Vagina (tissue), 2 donors: ENCODE data around the gene SGCA. TPM values are rescaled to one million over a fixed set of nuclear protein-coding genes. Genes with fewer than 3 reads are reported as not detected.

Experiments
- DNase-seq, 2 donors: peaks; one replicate each; pipeline ENCODE4 v3.0.0-alpha.2; 2017; ENCODE audit errors: extremely low spot score in 2 of 2
- H3K27ac ChIP-seq: fragments of 200-600 bp; sonication (generic); one replicate; pipeline ENCODE4 v1.5.1; 2019
- H3K27me3 ChIP-seq: fragments of 200-600 bp; sonication (generic); one replicate; pipeline ENCODE4 v1.5.1; 2019
- H3K36me3 ChIP-seq, 2 donors: fragments of 200-600 bp; sonication (generic); one replicate each; pipeline ENCODE4 v1.5.1; 2017 to 2019
- H3K4me1 ChIP-seq: fragments of 200-600 bp; sonication (generic); one replicate; pipeline ENCODE4 v1.5.1; 2019
- H3K4me3 ChIP-seq, 2 donors: fragments of 200-600 bp; sonication (generic); 1 replicate in 1 of 2; 2 replicates in 1 of 2; pipeline ENCODE4 v1.5.1; 2016 to 2019
- H3K9me3 ChIP-seq: fragments of 200-600 bp; sonication (generic); one replicate; pipeline ENCODE4 v1.5.1; 2019
- CTCF ChIP-seq, 3 experiments: fragments of 450-650 bp in 2 of 3; fragments of 200-600 bp in 1 of 3; sonication (generic) in 1 of 3; IDR thresholded peaks; one replicate each; pipeline ENCODE4 v1.5.1; 2017 to 2019; ENCODE audit warnings: antibody characterized with exemption in 3 of 3, mild to moderate bottlenecking in 2 of 3, moderate library complexity in 2 of 3
- POLR2A ChIP-seq, 2 donors: fragments of 450-650 bp; IDR thresholded peaks; one replicate each; pipeline ENCODE4 v1.6.1; 2017; ENCODE audit warnings: antibody characterized with exemption in 2 of 2, mild to moderate bottlenecking in 2 of 2, moderate library complexity in 2 of 2
- POLR2AphosphoS5 ChIP-seq, 2 donors: sonication (generic); formaldehyde crosslinking; IDR thresholded peaks; one replicate each; pipeline ENCODE4 v1.9.0; 2017; ENCODE audit warnings: antibody characterized with exemption in 2 of 2, mild to moderate bottlenecking in 2 of 2, low read depth in 1 of 2; ENCODE audit not compliant: insufficient read depth in 1 of 2
- intact Hi-C: fragments of 100-400 bp; cut with DNase I; formaldehyde crosslinking; loops from one replicate; pipeline ENCODE4 v1.15.1; 2023
- total RNA-seq: library from RNA; depleted of rRNA; stranded (reverse); fragments of >200 nt; gene quantifications from one replicate; pipeline ENCODE4 v1.2.3, GENCODE V29; 2016

The SGCA gene
- total RNA-seq, 1 donor from 2014 or later: 2.2 TPM

GRCh38 chr17:50146927-50147665, 18.7 kb upstream of the SGCA start:
- Histone ChIP-seq H3K4me3 (peak overlapping the region; percentile 70 to 87), H3K36me3 (peaks cover 0 to 32% of the 10 kb centered on the region in 2 donors), H3K4me1 (peaks cover 72% of the 10 kb centered on the region), H3K9me3 (no peaks in the 10 kb centered on the region), H3K27me3 (no peaks in the 10 kb centered on the region), H3K27ac (peak overlapping the region; percentile 81)
- intact Hi-C loops: no loop called here
- DNase-seq: no peak
- TF ChIP-seq POLR2AphosphoS5 (IDR thresholded peaks at IDR 0.05; ENCODE audit: insufficient read depth in 1 of 2, low read depth in 1 of 2): no peak
- no peak for TF ChIP-seq CTCF (IDR thresholded peaks at IDR 0.05)
- TF ChIP-seq POLR2A (IDR thresholded peaks at IDR 0.05): no peak

GRCh38 chr17:50147841-50148225, 18.0 kb upstream of the SGCA start:
- peak overlapping the region; percentile 70 to 87 for H3K4me3 ChIP-seq
- TF ChIP-seq POLR2AphosphoS5 (IDR thresholded peaks at IDR 0.05; ENCODE audit: insufficient read depth in 1 of 2, low read depth in 1 of 2) (no peak), POLR2A (IDR thresholded peaks at IDR 0.05) (no peak), CTCF (IDR thresholded peaks at IDR 0.05) (no peak)
- no peak for DNase-seq
- H3K27me3 ChIP-seq: no peaks in the 10 kb centered on the region
- intact Hi-C loops: no loop called here
- H3K4me1 ChIP-seq: peaks cover 72% of the 10 kb centered on the region
- peak overlapping the region; percentile 81 for H3K27ac ChIP-seq
- H3K9me3 ChIP-seq: no peaks in the 10 kb centered on the region
- peaks cover 0 to 24% of the 10 kb centered on the region in 2 donors for H3K36me3 ChIP-seq

GRCh38 chr17:50148226-50149090, 17.3 kb upstream of the SGCA start:
- intact Hi-C loops: no loop called here
- TF ChIP-seq POLR2A (IDR thresholded peaks at IDR 0.05): no peak
- TF ChIP-seq CTCF (IDR thresholded peaks at IDR 0.05): no peak
- peak in 1 of 2 donors; percentile 47 for TF ChIP-seq POLR2AphosphoS5 (IDR thresholded peaks at IDR 0.05; ENCODE audit: insufficient read depth in 1 of 2, low read depth in 1 of 2)
- Histone ChIP-seq H3K27ac (peak overlapping the region; percentile 81), H3K4me3 (peak overlapping the region; percentile 70 to 87), H3K9me3 (no peaks in the 10 kb centered on the region), H3K27me3 (no peaks in the 10 kb centered on the region), H3K36me3 (peaks cover 0 to 18% of the 10 kb centered on the region in 2 donors), H3K4me1 (peaks cover 72% of the 10 kb centered on the region)
- no peak for DNase-seq

- TF ChIP-seq POLR2AphosphoS5 (IDR thresholded peaks at IDR 0.05; ENCODE audit: insufficient read depth in 1 of 2, low read depth in 1 of 2) (no peak), POLR2A (IDR thresholded peaks at IDR 0.05) (no peak), CTCF (IDR thresholded peaks at IDR 0.05) (no peak)
- Histone ChIP-seq H3K36me3 (peaks cover 0 to 12% of the 10 kb centered on the region in 2 donors), H3K4me3 (peak overlapping the region; percentile 70 to 87), H3K4me1 (peaks cover 74% of the 10 kb centered on the region), H3K27ac (peak overlapping the region; percentile 81), H3K27me3 (no peaks in the 10 kb centered on the region), H3K9me3 (no peaks in the 10 kb centered on the region)
- DNase-seq: no peak
- intact Hi-C loops: no loop called here
Observed at GRCh38 chr17:50149091-50149416, 16.8 kb upstream of the SGCA start.
